ENCODE measurements around the gene PDZD2.
"Not testable (repeated sequence)": the region's sequence is repeated elsewhere in the genome, so short reads cannot be mapped to it uniquely, and the experiment has no call there.

The PDZD2 gene

DNA sequence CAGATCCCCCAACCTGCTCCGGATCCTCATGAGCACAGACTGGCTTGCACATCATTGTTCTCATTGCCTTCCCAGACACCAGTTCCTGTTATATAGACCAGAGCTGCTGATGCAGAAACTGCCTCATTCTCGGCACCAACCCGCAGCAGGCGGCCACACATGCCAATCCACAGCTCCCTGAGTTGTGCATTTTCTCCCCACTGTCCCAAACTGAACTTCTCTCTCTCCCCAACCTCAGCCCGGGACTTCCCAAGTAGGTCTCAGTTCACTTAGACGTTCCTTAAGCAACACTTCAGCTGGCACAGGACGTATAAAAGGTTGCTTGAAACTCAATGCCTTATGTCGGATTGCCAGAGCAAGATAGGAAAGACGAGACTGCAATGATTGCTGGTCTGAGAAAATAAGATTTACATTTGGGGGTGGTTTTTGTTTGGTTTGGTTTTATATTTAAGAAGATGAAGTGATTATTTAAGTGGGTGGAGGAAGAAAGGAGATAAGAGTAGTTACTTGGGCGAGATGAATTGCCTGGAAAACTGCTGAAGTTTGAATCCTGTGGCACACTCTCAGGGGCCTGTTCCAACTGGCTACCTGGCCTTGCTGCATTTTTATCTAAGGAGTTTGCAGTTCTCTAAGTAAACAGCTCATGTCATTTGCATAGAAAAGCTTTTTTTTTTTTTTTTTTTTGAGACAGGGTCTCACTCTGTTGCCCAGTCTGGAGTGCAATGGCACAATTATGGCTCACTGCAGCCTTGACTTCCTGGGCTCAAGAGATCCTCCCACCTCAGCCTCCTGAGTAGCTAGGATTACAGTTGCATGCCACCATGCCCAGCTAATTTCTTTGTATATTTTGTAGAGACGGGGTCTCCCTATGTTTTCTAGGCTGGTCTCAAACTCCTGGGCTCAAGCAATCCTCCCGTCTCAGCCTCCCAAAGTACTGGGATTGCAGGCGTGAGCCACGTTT is 379.8 kb downstream of the PDZD2 start:
- no peak for DNase-seq

- no peak for DNase-seq
These were observed 381.3 kb downstream of the PDZD2 start for GRCh38 chr5:32020271-32020670.

GRCh38 chr5:32020946-32021345 is 382.0 kb downstream of the PDZD2 start:
- DNase-seq, result no peak

DNA sequence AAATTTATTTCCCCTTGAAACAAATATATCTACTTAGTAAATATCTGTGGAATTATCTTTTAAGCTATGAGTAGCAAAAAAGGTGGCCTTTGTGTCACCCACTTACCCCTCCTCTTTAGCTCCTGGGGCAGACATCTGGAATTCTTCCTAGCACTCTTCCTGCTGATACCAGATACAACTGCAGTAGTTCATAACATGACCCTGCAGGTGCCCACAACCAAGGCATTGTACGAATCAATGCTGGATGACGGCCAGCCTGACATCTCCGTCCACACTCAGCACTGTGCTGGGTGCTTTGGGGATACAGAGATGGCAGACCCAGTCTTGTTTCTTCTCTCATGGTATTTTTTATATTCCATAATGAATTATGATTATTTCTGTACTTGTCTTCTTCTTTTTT is 382.8 kb downstream of the PDZD2 start:
- DNase-seq, result no peak

GRCh38 chr5:32022638-32023037 is 383.7 kb downstream of the PDZD2 start:
- DNase-seq, result no peak

DNA sequence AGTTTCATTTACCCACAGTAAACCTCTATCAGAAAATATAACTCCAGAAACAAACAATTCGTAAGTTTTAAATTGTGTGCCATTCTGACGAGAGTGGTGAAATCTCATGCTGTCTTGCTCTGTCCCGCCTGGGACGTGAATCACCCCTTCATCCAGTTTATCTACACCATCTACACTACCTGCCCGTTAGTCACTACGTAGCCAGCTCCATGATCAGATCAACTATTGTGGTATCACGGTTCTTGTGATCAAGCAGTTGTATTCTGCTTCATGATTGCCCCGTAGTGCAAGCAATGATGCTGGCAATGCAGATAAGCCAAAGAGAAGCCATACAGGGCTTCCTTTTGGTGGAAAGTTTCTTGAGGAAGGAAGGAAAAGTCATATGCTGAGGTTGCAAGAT is 384.9 kb downstream of the PDZD2 start:
- DNase-seq, result no peak

DNA sequence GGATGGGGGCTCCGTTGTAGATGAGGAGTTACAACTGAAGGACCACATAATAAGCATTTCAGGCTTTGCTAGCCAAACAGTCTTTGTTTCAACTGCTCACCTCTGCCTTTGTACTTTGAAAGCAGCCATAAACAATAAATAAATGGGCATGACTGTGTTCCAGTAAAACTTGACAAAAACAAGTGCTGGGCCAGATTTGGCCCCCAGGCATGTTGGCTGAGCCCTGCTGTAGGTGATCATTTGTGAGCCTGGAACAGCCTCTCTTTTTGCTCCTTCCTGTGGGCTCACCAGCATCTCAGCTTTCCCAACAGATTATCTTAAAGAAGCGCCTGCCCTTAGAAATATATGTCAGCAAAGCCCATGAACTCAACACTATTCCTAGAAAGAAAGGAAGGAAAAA is 385.8 kb downstream of the PDZD2 start:
- no peak for DNase-seq

DNA sequence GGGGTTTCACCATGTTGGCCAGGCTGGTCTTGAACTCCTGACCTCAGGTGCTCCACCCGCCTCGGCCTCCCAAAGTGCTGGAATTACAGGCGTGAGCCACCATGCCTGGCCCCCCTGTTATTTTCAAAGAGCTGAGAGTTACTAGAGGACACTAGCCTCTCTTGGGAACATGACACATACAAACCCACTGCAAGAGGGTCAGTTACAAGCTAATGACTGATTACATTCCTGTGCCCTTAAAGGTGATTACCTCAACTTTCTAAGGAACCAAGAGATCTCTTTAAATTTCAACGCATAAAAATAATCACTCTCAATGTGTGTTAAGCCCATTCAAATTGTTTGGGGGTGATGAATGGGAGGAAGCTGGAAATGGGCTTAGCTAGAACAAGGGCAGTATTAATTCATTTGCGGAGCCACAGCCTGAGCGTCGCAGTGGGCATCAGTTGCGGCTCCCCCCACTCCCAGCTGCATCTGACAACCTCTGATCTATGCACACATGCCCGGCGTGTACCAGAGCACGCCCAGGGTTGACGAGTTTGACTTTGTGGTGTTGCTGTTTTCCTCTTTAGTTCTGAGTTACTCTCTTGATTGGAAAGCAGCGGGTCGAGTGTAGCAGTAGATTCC is 388.3 kb downstream of the PDZD2 start:
- DNase-seq, result peak; percentile 31

DNA sequence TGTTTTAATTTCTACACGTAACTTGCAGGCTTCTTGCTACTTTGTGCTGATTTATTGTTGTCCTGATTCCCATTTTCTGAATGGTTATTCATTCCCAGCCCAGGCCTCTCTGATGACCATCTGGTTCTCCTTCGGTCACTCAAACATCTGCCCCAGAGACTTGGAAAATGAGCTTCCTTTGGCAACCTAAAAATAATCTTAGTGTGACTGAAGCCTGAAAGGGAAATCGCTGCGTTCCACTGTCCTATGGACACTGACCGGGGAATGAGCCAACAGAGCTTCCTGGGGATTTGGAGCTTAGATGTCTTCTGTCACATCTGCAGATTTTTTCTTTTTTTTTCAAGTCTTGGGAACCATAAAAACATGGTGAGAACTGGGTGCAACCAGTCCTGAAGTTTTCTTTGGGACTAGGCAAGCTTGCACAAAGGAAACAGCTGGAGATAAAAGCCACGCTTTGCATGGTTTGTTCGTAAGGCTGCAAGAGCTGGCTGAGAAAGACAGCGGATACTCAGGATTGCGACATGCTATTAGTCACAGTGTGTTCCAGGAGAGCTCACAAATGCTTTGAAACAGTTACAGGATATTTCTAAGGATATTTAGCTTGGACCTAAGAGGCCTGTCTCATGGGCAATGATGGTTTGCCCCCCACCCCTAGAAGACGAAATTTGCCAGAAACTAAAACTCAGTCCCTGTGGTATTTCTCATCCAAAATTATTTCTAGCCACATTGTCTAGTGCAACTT is 389.0 kb downstream of the PDZD2 start:
- DNase-seq, result peak; percentile 98

- peak; percentile 49 for DNase-seq
These were observed 390.3 kb downstream of the PDZD2 start for GRCh38 chr5:32029261-32029660.

GRCh38 chr5:32029781-32030180 is 390.9 kb downstream of the PDZD2 start:
- DNase-seq, result no peak

DNA sequence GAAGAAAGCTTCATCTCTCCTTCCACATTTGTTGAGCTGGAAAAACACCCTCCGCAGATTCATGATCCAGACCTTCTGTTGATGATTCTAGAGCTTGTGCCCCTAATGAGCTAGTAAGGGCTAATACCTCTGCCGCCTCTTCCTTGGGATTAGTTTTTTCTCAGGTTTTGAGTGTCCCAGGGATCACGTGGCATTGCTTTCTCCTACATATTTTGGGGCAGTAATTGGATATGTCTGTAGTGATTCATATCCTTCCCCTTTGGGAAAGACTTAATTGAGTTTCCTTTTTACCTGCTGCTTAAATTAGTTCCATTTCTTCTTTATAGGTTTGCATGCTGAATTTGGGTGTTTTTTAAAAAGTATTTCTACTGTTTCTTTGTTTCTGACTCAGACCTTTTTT is 391.3 kb downstream of the PDZD2 start:
- DNase-seq, result no peak

- peak; percentile 31 for DNase-seq
These were observed 391.8 kb downstream of the PDZD2 start for GRCh38 chr5:32030686-32031085.

DNA sequence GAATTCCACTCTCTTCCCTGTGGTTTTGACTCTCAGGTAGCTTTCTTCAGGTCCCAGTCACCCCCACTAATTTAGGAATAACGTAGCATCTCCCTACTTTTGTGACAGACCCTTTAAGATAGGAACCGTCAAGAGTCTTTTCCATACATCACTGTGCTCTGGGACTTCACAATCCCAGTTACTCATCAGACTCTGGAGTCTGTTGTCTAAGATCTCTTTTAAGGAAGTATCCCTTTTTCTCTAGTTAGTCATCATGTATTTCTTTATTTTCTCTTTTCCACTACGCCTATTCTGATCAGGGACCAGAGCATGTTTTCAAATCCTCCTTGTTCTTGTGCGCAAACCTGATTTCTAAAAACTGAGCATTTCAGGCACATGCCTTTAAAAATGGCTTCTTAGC is 392.2 kb downstream of the PDZD2 start:
- DNase-seq, result peak; percentile 53

DNA sequence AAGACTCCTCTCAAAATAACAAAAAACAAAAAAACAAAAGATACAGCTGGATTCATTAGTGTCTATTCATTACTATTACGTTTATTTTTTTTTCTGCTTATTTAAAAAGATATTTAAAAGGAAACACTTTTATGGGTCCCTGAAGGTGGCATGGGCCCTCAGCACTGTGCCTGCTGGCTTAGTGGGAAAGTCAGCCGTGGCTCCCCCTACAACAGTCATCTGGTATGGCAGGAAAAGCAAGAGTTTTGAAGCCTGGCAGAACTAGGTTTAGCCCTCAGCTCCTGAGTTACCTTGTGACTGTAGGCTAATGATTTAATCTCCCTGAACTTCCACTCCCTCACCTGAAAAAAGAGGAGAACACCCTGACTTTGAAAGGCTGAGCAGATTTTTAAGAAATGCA is 399.6 kb downstream of the PDZD2 start:
- DNase-seq, result no peak

GRCh38 chr5:32039133-32039532 is 400.2 kb downstream of the PDZD2 start:
- not testable (repeated sequence) for DNase-seq

- not testable (repeated sequence) for DNase-seq
These were observed 400.7 kb downstream of the PDZD2 start for GRCh38 chr5:32039601-32040000.

DNA sequence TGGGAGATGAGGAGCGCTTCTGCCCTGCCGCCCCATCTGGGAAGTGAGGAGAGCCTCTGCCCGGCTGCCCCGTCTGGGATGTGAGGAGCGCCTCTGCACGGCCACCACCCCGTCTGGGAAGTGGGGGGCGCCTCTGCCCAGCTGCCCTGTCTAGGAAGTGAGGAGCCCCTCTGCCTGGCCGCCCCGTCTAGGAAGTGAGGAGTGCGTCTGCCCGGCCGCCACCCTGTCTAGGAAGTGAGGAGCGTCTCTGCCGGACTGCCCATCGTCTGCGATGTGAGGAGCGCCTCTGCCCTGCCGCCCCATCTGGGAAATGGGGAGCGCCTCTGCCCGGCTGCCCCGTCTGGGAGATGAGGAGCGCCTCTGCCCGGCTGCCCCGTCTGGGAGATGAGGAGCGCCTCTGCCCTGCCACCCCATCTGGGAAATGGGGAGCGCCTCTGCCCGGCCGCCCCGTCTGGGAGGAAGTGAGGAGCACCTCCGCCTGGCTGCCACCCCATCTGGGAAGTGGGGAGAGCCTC is 401.3 kb downstream of the PDZD2 start:
- DNase-seq, result not testable (repeated sequence)

DNA sequence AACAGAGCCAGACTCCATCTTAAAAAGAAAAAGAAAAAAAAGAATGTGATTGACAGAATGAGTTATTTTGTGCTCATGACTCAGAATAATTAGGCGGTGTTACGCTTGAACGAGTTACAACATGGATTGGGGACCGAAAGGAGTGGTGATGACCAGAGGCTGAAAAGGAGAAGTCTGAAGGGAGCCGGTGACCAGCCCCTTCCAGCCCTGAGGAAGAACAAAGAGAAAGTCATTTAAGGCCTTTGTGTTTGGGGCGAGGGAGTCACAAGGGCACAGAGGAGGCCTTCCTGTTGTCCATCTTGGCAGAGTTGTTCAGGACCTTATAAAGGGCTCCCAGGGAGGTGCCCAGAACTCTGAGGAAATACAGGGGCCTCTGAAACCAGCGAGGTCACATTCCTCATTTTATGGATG is 403.6 kb downstream of the PDZD2 start:
- DNase-seq, result no peak

GRCh38 chr5:32043105-32043504 is 404.2 kb downstream of the PDZD2 start:
- no peak for DNase-seq

DNA sequence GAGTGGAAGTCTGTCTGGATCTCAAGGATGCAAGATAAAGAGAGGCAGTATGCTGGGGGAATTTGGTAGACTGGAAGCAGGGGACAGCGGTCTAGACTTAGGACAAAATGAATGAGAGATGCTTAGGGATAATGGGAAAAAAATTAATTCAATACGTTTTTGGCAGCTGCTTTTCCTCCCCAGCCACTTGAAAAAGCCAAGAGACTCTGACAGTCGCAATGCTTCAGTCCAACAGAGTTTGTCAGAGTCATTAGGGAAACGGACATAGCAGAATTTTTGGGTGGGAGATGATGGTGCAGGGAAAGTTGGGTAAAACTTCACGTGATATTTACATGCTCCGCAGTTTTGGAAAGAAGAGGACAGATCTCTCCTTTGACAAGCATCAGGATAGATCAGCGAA is 405.5 kb downstream of the PDZD2 start:
- no peak for DNase-seq

DNA sequence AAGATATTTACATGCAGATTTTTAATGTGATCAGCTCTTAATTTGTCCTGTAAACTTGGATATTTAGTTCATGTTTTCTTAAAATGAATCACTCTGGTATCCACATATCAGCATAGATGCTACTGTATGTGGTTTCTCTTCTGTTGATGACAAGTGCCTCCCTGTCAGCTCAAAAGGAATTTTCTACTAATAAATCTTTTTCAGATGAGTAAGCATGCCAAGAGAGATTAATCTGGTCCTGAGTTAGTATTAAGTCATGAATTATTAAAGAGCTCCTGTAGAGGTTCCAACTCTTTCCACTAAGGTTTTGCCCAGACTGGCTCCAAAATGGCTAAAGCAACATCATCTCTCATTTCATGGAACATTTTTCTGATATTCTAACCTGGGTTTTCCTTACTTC is 406.0 kb downstream of the PDZD2 start:
- DNase-seq, result peak; percentile 90

GRCh38 chr5:32047056-32047455 is 408.1 kb downstream of the PDZD2 start:
- DNase-seq, result peak; percentile 41

Data from fibroblast of skin of scalp (primary cell).